ENCODE results near the gene CDC34. TPM values are rescaled to one million over a fixed set of nuclear protein-coding genes. Genes with fewer than 3 reads are reported as not detected.

The CDC34 gene
- total and polyA plus RNA-seq, 2 of the 8 experiments (the other 6 are each of a cell fraction or from before 2014, with no cell fraction given) = 95.9 to 129 TPM

GRCh38 chr19:554817-555216, 23.3 kb downstream of the CDC34 start:
- Histone ChIP-seq H4K5ac (ENCODE audit: insufficient read length, low read depth, low read length) (no peak overlapping the region), H3K36me3 (ENCODE audit: control insufficient read depth in 2 of 4, insufficient read depth in 4 of 4, low read length in 3 of 4) (no peaks in the 10 kb centered on the region), H2BK120ac (replicated peaks; ENCODE audit: low read depth, low read length) (no peak overlapping the region), H3K23ac (ENCODE audit: insufficient read length) (no peak overlapping the region), H3K56ac (replicated peaks; ENCODE audit: insufficient read length, low read depth, low read length) (no peak overlapping the region), H2BK15ac (ENCODE audit: low read length) (no peak overlapping the region), H2AFZ (ENCODE audit: low read length) (no peak overlapping the region), H2BK5ac (ENCODE audit: low read depth, low read length) (no peak overlapping the region), H3K4me2 (ENCODE audit: insufficient read depth in 1 of 2, low read depth in 2 of 2, low read length in 2 of 2) (no peak overlapping the region), H3K79me2 (ENCODE audit: control insufficient read depth in 1 of 2, insufficient read depth in 2 of 2, low read length in 2 of 2) (no peaks in the 10 kb centered on the region), H3K4me1 (replicated peaks in 1 of 4; ENCODE audit: control insufficient read depth in 3 of 4, insufficient read depth in 4 of 4, low read length in 3 of 4) (peaks cover 0 to 3% (median under 1%) of the 10 kb centered on the region in 4 experiments; a peak in 4 of 7 replicates), H3K18ac (ENCODE audit: extremely low read depth, low read length) (no peak overlapping the region), H3K9me3 (ENCODE audit: insufficient read depth in 2 of 2, low read depth in 1 of 2, low read length in 1 of 2) (no peaks in the 10 kb centered on the region), H4K8ac (ENCODE audit: extremely low read depth, insufficient read depth, low read length) (no peak overlapping the region), H2BK12ac (ENCODE audit: low read depth, low read length) (peak overlapping the region; percentile 39; the same call in 1 of the 2 replicates), H3K79me1 (ENCODE audit: low read depth, low read length) (no peaks in the 10 kb centered on the region), H3K4me3 (ENCODE audit: extremely low read depth in 1 of 4, insufficient read depth in 2 of 4, low read depth in 3 of 4, low read length in 4 of 4) (no peak overlapping the region), H2AK5ac (ENCODE audit: low read depth, low read length) (no peak overlapping the region), H3K9ac (replicated peaks in 1 of 4; ENCODE audit: extremely low read depth in 1 of 4, low read depth in 3 of 4, low read length in 3 of 4) (no peak overlapping the region), H2BK20ac (ENCODE audit: low read length) (no peak overlapping the region), H3K27ac (ENCODE audit: low read depth, low read length) (no peak overlapping the region), H4K20me1 (replicated peaks in 1 of 2; ENCODE audit: control insufficient read depth in 1 of 2, insufficient read depth in 2 of 2, low read length in 2 of 2) (peaks cover 0 to 2% of the 10 kb centered on the region in 2 experiments), H3K27me3 (replicated peaks in 1 of 4; ENCODE audit: control insufficient read depth in 3 of 4, extremely low read depth in 1 of 4, insufficient read depth in 3 of 4, low read length in 3 of 4) (no peaks in the 10 kb centered on the region), H3K14ac (ENCODE audit: insufficient read length) (no peak overlapping the region), H4K91ac (replicated peaks; ENCODE audit: insufficient read length, low read length) (no peak overlapping the region), H3K4ac (replicated peaks; ENCODE audit: insufficient read length, low read depth, low read length) (no peak overlapping the region), H3K23me2 (ENCODE audit: low read depth, low read length) (no peaks in the 10 kb centered on the region; the same call in 1 of the 2 replicates)
- no peak for FAIRE-seq
- ChIA-PET POLR2A (ENCODE audit: partially characterized antibody) (interaction anchor here (1.8 to 7.1 kb wide), 4 partner anchors 13 to 30 kb away, joined by 4 to 38 read pairs (median 10); partner anchors contain the start of gene CDC34), CTCF (ENCODE audit: partially characterized antibody) (interaction anchor here (1.4 to 2.4 kb wide), 2 partner anchors 29 to 36 kb away, joined by 3 to 6 read pairs; no protein-coding TSS in a partner anchor)
- TF ChIP-seq SIN3A (conservative IDR thresholded peaks at IDR 0.05 in 1 of 2, IDR thresholded peaks at IDR 0.05 in 1 of 2; ENCODE audit: low read depth in 1 of 2, low read length in 2 of 2) = no peak
- no peak for TF ChIP-seq USF2 (IDR thresholded peaks at IDR 0.05; ENCODE audit: low read length)
- no peak for TF ChIP-seq GTF2F1 (IDR thresholded peaks at IDR 0.05; ENCODE audit: borderline replicate concordance, low read depth, low read length)
- TF ChIP-seq TCF12 (IDR thresholded peaks at IDR 0.05; ENCODE audit: low read depth, low read length) = no peak
- no peak for DNase-seq (ENCODE audit: low read depth in 1 of 2, low spot score in 2 of 2)
- 94% methylated on average over 20 of the region's 20 CpGs; no CpG with 5 or more reads in 1 of the 2 experiments for WGBS, 2 experiments (ENCODE audit: extremely low coverage in 1 of 2, insufficient coverage in 1 of 2, insufficient read length in 1 of 2, insufficient replicate concordance in 2 of 2, low coverage in 1 of 2, low lambda C conversion rate in 2 of 2, missing lambda C conversion rate in 1 of 2)

Measured in H1 (cell line).